IPS DF 4.7 (cell line): ENCODE results near the gene TTC17.
A peak's percentile ranks its signal among the peaks of the same experiment; 100 is the strongest.
"Not testable (repeated sequence)": the region's sequence is repeated elsewhere in the genome, so short reads cannot be mapped to it uniquely, and the experiment has no call there.

Source experiments
- DNase-seq: peaks from one replicate; pipeline ENCODE4 v3.0.0-alpha.2; 2013; ENCODE audit warnings: low spot score; ENCODE audit errors: extremely low read depth

Gene TTC17, protein sequence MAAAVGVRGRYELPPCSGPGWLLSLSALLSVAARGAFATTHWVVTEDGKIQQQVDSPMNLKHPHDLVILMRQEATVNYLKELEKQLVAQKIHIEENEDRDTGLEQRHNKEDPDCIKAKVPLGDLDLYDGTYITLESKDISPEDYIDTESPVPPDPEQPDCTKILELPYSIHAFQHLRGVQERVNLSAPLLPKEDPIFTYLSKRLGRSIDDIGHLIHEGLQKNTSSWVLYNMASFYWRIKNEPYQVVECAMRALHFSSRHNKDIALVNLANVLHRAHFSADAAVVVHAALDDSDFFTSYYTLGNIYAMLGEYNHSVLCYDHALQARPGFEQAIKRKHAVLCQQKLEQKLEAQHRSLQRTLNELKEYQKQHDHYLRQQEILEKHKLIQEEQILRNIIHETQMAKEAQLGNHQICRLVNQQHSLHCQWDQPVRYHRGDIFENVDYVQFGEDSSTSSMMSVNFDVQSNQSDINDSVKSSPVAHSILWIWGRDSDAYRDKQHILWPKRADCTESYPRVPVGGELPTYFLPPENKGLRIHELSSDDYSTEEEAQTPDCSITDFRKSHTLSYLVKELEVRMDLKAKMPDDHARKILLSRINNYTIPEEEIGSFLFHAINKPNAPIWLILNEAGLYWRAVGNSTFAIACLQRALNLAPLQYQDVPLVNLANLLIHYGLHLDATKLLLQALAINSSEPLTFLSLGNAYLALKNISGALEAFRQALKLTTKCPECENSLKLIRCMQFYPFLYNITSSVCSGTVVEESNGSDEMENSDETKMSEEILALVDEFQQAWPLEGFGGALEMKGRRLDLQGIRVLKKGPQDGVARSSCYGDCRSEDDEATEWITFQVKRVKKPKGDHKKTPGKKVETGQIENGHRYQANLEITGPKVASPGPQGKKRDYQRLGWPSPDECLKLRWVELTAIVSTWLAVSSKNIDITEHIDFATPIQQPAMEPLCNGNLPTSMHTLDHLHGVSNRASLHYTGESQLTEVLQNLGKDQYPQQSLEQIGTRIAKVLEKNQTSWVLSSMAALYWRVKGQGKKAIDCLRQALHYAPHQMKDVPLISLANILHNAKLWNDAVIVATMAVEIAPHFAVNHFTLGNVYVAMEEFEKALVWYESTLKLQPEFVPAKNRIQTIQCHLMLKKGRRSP

GRCh38 chr11:43358801-43359421 lies at the start of gene TTC17:
Gene TTC17 (plus strand): TSS chr11:43358920. CDS start chr11:43358955, 35 bp downstream.
- peak; percentile 62 for DNase-seq

DNA sequence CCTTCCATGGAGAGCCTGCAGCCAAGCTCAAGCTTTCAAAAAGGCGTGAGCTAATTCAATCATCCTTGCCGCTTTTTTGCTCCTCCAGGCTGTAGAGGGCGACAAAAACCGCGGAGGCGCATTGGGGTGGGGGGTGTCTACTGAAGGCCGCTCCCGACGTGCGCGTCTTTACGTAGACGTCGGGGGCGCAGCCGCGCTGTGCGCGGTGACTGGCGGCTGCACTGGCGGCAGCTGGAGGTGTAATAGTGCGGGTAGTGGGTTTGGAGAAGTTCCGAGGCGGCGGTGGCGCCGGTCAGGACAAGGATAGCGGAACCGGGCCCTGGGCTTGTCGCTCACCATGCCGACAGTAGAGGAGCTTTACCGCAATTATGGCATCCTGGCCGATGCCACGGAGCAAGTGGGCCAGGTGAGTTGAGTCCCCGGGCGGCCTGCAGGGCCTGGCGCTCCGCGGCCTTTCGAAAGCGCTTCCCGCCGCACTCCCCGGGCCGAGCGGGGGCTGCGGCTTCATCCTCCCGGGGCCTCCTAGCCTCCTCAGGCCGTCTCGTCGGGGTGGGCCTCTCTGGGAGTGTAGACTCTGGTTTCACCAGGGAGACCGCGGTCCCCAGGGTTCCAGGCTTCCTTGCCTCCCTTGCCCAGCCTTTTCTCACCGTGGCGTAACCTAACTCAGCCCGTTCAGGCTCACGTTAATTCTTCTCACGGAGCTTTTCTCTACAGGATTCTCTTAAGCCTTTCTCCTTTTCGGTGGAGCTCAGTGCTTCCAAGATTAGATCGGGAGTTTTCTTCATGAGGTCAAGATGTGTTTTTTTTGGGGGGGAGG lies 46.7 kb upstream of the TTC17 start, which contains the start of gene API5:
TSS of gene API5 (plus strand) at position 206 of the 817 bp plus-strand sequence. CDS start at position 338, 132 bp downstream.
- DNase-seq: peak; percentile 76

- no peak for DNase-seq
Observed at GRCh38 chr11:43315966-43316365, 42.8 kb upstream of the TTC17 start.

- no peak for DNase-seq
Observed at GRCh38 chr11:43316451-43316850, 42.3 kb upstream of the TTC17 start.

DNA sequence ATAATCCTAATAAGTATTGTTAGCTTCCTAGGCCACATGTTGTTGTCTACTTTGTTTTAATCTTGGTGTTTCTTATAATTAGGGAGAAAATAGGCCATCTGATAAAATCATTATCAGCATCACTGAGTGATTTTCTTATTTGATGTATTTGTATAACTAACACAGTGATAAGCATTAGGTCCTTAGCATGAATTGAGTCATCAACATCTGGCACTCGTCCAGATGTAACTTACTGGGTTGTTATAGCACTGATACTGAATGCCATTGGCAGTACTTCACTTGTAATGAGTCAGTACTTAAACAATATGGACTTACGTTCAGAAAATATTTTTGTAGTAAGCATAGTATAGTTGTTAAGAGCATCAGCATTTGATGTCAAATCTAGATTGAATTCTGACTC lies 30.7 kb upstream of the TTC17 start:
- DNase-seq: no peak

DNA sequence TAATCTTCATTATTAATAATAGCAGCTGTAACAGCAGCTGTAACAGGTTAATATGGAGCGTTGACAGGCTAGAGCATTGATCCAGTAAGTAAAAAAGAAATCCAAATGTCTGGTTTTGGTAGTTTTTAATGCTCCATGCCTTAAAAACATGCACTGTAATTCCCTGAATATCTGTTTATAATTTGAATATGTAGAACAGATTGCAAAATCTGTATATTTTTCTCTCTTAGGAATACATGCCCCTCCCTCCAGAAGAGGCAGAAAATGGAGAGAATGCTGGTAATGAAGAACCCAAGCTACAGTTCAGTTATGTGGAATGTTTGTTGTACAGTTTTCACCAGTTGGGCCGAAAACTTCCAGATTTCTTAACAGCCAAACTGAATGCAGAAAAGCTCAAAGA lies 30.2 kb upstream of the TTC17 start:
- DNase-seq: no peak

GRCh38 chr11:43341159-43341558 lies 17.6 kb upstream of the TTC17 start:
- no peak for DNase-seq

GRCh38 chr11:43351426-43351825 lies 7.3 kb upstream of the TTC17 start:
- DNase-seq: not testable (repeated sequence)

- no peak for DNase-seq
Observed at GRCh38 chr11:43354311-43354710, 4.4 kb upstream of the TTC17 start.

GRCh38 chr11:43356336-43356735 lies 2.4 kb upstream of the TTC17 start:
- no peak for DNase-seq

DNA sequence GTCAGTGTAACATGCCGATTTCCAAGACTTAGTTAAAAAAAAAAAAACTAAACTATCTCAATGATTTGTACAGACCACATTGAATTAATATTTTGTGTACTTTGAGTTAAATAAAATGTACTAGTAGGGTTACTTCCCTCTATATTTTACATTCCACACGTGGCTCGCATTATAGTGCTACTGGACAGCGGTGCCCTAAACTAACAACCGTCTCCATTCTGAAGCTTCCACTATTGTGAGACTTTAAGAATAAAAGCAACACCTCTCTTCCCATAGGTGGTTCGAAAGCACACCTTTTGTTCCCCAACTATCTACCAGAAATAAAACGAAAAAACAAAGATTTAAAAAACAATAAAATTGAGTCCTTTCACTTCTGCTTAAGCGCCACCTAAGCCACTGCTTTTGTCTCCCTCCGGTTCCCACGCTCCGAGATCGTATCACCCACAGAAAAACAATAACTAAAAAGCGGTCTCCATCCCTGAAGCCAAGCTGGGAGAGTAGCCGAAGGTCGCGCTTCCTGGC lies 380 bp upstream of the TTC17 start:
- DNase-seq: no peak

DNA sequence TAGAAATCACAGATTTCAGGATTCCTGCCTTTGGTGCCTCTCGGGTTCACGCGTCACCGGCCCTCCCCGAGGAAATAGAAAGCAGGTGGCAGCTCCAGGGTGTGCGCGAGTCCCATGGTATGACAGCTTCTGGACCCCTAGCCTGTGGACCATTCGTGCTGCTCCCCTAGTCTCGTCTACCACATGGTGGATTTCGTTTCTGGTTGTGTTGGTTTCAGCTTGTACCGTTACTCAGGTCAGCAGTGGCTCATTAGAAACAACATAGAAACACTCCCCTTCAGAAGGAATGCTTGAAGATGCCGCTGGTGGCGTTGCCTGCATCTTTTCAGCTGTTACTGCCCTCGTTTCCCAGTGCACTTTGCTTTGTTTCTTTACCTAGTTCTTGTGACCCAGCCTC lies 700 bp downstream of the TTC17 start:
- DNase-seq: no peak

DNA sequence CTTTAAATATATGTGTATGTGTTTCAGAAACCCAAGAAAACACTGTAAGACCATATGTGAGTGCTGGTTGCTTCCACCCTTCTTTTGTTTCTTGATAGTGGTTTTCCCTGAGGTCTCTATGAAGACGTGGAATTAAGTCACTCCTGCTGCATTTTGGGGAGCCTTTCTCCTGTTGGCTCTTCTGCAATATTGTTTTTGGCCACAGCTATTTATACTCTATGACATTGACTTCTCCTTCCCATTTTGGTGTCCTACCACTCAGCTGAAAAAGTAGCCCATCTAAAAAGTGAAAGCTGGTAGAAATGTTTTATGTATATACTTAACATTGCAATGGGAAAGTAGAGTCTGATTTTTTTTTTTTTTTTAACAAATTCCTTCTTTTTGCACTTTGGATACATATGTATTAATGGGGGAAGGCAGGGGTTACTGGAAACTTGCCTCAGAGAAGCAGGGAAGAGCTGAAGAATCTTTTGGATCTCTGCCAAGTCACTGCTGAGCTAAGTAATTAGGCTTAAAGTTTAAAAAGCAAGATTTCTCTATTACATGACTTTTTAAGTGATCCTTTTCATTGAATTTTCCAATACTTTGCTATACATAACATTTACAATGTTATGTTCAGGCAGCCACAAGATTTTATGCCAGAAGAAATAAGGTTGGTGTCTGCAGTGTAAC lies 1.8 kb downstream of the TTC17 start:
- no peak for DNase-seq

GRCh38 chr11:43366677-43367076 lies 8.0 kb downstream of the TTC17 start:
- DNase-seq: no peak

GRCh38 chr11:43367382-43368178 lies 8.9 kb downstream of the TTC17 start:
- no peak for DNase-seq

DNA sequence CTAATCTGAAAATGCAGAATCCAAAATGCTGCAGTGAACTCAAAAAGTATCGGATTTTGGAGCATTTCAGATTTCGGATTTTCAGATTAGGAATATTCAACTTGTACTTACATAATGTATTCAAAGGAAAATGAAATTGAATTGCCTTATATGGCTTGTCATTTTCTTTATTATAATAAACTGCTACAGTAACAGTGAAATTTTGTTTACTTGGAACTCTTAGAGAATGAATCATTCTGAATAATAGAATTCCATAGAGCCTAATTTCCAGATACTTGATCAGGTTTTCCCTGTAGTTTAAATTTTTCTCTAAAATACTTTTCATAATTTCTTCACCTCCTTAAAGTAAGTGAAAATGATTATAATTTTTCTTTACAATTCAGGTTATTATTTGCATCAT lies 17.3 kb downstream of the TTC17 start:
- no peak for DNase-seq

GRCh38 chr11:43376594-43376993 lies 17.9 kb downstream of the TTC17 start:
- DNase-seq: no peak

DNA sequence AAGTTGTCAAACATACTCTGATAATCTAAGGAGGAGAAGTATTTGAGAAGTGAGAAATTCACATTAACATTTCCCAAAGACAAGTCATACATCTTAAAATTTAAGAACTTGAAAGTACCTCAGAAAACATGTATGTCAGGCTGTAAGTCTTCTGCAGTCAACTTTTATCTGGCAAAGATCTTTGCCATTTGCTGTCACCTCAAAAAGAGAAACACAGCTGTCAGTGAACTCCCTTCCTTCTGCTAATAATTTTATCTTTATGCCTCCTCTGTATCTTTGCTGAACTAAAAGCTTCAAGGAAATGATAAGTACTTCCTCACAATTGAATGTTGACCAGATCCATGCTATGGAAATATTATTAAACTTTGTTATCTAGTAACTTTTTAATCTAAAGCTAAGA lies 18.7 kb downstream of the TTC17 start:
- DNase-seq: no peak

DNA sequence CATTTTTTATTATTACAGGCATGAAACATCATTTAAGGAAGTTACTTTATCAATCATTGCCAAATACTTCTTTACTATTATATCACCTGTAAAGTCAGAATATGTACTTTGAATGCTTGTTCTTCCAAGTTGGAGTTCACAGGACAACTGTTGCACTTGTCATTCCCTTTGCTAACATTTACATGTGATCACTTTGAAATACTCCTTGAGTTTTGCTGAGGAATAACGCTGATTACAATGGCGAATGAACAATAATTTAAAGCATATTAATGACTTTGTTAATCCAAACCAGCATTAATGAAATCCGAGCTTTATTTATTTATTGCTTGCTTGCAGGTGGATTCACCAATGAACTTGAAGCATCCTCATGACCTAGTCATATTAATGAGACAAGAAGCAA lies 20.2 kb downstream of the TTC17 start:
- no peak for DNase-seq
